ENCODE results near the gene SORL1.

- TF ChIP-seq, protein P1, sequence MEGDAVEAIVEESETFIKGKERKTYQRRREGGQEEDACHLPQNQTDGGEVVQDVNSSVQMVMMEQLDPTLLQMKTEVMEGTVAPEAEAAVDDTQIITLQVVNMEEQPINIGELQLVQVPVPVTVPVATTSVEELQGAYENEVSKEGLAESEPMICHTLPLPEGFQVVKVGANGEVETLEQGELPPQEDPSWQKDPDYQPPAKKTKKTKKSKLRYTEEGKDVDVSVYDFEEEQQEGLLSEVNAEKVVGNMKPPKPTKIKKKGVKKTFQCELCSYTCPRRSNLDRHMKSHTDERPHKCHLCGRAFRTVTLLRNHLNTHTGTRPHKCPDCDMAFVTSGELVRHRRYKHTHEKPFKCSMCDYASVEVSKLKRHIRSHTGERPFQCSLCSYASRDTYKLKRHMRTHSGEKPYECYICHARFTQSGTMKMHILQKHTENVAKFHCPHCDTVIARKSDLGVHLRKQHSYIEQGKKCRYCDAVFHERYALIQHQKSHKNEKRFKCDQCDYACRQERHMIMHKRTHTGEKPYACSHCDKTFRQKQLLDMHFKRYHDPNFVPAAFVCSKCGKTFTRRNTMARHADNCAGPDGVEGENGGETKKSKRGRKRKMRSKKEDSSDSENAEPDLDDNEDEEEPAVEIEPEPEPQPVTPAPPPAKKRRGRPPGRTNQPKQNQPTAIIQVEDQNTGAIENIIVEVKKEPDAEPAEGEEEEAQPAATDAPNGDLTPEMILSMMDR (IDR thresholded peaks at IDR 0.05) = no peak
- TF ChIP-seq EZH2 (IDR thresholded peaks at IDR 0.05) = no peak
Observed at GRCh38 chr11:121664144-121664543, 212.0 kb downstream of the SORL1 start.
